DND-41 (cell line): ENCODE data around the gene DIAPH3.

Experiments used
- ATAC-seq: fragments of 200-7000 bp; cut with Tn5 transposase; 3 replicates; pipeline ENCODE4 v1.9.1; 2021; ENCODE audit warnings: low read depth; ENCODE audit not compliant: insufficient read depth
- DNase-seq: peaks from one replicate; pipeline ENCODE4 v3.0.0-alpha.2; 2020
- H2AFZ ChIP-seq: 2 replicates; pipeline ENCODE4 v1.6.0; 2012; ENCODE audit warnings: low read depth, low read length
- H3K27ac ChIP-seq: 2 replicates; pipeline ENCODE4 v1.5.1; 2012; ENCODE audit warnings: low read length, inconsistent platforms
- H3K27me3 ChIP-seq: fragments of 200-600 bp; sonication (generic); 2 replicates; pipeline ENCODE4 v1.6.0; 2012; ENCODE audit warnings: low read length, mild to moderate bottlenecking, inconsistent platforms; ENCODE audit not compliant: insufficient read depth, poor library complexity
- H3K36me3 ChIP-seq: 2 replicates; pipeline ENCODE4 v1.5.1; 2012; ENCODE audit warnings: low read length, inconsistent platforms; ENCODE audit not compliant: insufficient read depth
- H3K4me1 ChIP-seq: 2 replicates; pipeline ENCODE4 v1.5.1; 2012; ENCODE audit warnings: mild to moderate bottlenecking, low read length; ENCODE audit not compliant: insufficient read depth
- H3K4me2 ChIP-seq: 2 replicates; pipeline ENCODE4 v1.6.0; 2012; ENCODE audit warnings: mild to moderate bottlenecking, moderate library complexity, low read length, inconsistent platforms; ENCODE audit not compliant: insufficient read depth
- H3K4me3 ChIP-seq, 2 experiments: fragments of 200-600 bp in 1 of 2; shearing (Covaris generic) in 1 of 2; 2 replicates each; pipeline ENCODE4 v1.5.1; 2012 to 2016; ENCODE audit warnings: inconsistent platforms in 2 of 2, low read length in 2 of 2, mild to moderate bottlenecking in 2 of 2, low read depth in 1 of 2, moderate library complexity in 1 of 2
- H3K79me2 ChIP-seq: 2 replicates; pipeline ENCODE4 v1.6.0; 2012; ENCODE audit warnings: low read length, inconsistent platforms; ENCODE audit not compliant: insufficient read depth
- H3K9ac ChIP-seq: 2 replicates; pipeline ENCODE4 v1.6.0; 2012; ENCODE audit warnings: low read depth, mild to moderate bottlenecking, inconsistent platforms, low read length, moderate library complexity
- H3K9me3 ChIP-seq: 2 replicates; pipeline ENCODE4 v1.5.1; 2012; ENCODE audit warnings: low read length, moderate library complexity, mild to moderate bottlenecking, inconsistent platforms; ENCODE audit not compliant: insufficient read depth, severe bottlenecking
- H4K20me1 ChIP-seq: 2 replicates; pipeline ENCODE4 v1.6.0; 2012; ENCODE audit warnings: low read length; ENCODE audit not compliant: insufficient read depth
- CTCF ChIP-seq: IDR thresholded peaks from 2 replicates; pipeline ENCODE4 v1.5.1; 2012; ENCODE audit warnings: borderline replicate concordance, low read length, moderate library complexity, mild to moderate bottlenecking; ENCODE audit not compliant: poor library complexity, severe bottlenecking; ENCODE audit errors: extremely low read depth
- EZH2 ChIP-seq: IDR thresholded peaks from 3 replicates; pipeline ENCODE4 v1.6.1; 2012; ENCODE audit warnings: borderline replicate concordance, low read depth, mild to moderate bottlenecking, moderate library complexity, low read length, inconsistent platforms; ENCODE audit not compliant: severe bottlenecking

The DIAPH3 gene

GRCh38 chr13:60162096-60162495 lies 1.6 kb downstream of the DIAPH3 start:
- Histone ChIP-seq H4K20me1 (peaks cover 11% of the 10 kb centered on the region), H3K79me2 (peaks cover 76% of the 10 kb centered on the region), H3K4me2 (peak overlapping the region; percentile 77; the same call in 1 of the 2 replicates), H3K36me3 (peaks cover 28% of the 10 kb centered on the region), H3K4me1 (peaks cover 34% of the 10 kb centered on the region), H3K4me3 (peak overlapping the region in 1 of 2 experiments; percentile 99; a peak in 2 of 4 replicates), H3K27me3 (no peaks in the 10 kb centered on the region), H2AFZ (no peak overlapping the region), H3K9ac (no peak overlapping the region; the same call in 1 of the 2 replicates), H3K9me3 (peaks cover 5% of the 10 kb centered on the region), H3K27ac (no peak overlapping the region)
- DNase-seq (no peak), ATAC-seq (no peak)
- TF ChIP-seq EZH2 (no peak), CTCF (no peak)

- TF ChIP-seq EZH2 (no peak), CTCF (no peak)
- Histone ChIP-seq H3K4me3 (no peak overlapping the region), H3K9ac (no peak overlapping the region), H3K9me3 (peaks cover 5% of the 10 kb centered on the region), H3K27me3 (no peaks in the 10 kb centered on the region), H3K4me2 (peak overlapping the region; percentile 13; the same call in 1 of the 2 replicates), H3K36me3 (peaks cover 34% of the 10 kb centered on the region), H2AFZ (no peak overlapping the region), H3K79me2 (peaks cover 99% of the 10 kb centered on the region), H3K27ac (no peak overlapping the region), H3K4me1 (peaks cover 23% of the 10 kb centered on the region; the same call in 1 of the 2 replicates), H4K20me1 (peaks cover 26% of the 10 kb centered on the region)
- no peak for DNase-seq
- ATAC-seq, result no peak
These were observed 5.4 kb downstream of the DIAPH3 start for GRCh38 chr13:60158321-60158801.

- Histone ChIP-seq H3K27me3 (no peaks in the 10 kb centered on the region), H3K4me1 (peaks cover 5% of the 10 kb centered on the region; the same call in 1 of the 2 replicates), H4K20me1 (peaks cover 40% of the 10 kb centered on the region), H3K79me2 (peaks cover 98% of the 10 kb centered on the region), H3K9me3 (peaks cover 5% of the 10 kb centered on the region), H3K9ac (no peak overlapping the region), H3K36me3 (peaks cover 27% of the 10 kb centered on the region), H2AFZ (no peak overlapping the region), H3K4me3 (no peak overlapping the region), H3K27ac (no peak overlapping the region), H3K4me2 (peak overlapping the region; percentile 12; the same call in 1 of the 2 replicates)
- TF ChIP-seq CTCF, result no peak
- no peak for DNase-seq
- peak; percentile 50; the same call in 1 of the 3 replicates for ATAC-seq
These were observed 7.8 kb downstream of the DIAPH3 start for GRCh38 chr13:60155978-60156377.
